GM18499 (cell line): Measurements from ENCODE around the gene TTI1.
"Not testable (repeated sequence)": the region's sequence is repeated elsewhere in the genome, so short reads cannot be mapped to it uniquely, and the experiment has no call there.

Experiments
- ATAC-seq: cut with Tn5 transposase; IDR thresholded peaks from one replicate; pipeline ENCODE4 v1.9.1; 2021; ENCODE audit warnings: moderate number of reproducible peaks; ENCODE audit not compliant: insufficient read depth, unreplicated experiment

The TTI1 gene

DNA sequence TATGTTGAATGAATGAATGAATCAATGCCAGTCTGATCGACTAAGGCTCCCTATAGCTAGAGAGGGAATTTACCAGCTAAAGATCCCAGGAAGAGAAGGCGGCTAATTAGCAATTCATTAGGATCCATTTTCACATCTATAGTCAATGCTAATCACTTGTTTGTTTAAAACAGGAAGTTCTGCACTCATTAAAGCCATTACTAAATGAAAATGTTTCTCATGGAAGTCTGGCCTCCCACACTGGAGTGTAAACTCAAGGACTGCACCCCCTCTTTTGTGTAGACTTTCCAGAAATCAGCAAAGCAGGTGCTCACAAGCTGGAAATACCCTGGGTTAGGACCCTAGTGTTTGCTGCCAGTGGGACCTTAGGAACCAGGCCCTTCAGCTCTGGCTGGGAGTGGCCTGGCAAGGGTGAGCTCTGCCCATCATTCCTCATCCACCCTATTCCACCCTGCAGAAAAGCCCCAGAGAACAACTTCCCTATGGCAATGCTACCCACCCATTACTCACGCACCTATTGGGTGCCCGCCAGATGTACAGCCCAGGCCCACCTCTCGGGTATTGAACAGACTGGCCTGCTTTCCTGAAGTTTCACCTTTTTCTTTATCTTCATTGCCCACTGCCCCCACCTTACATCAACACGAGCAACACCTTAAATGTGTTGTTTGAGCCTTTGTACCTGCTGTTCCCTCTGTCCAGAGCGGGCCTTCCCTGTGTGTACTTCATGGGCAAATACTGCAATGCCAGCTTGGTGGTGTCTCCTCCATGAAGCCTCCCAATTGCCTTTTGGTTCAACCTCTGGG lies 60.8 kb downstream of the TTI1 start:
- ATAC-seq = no peak

DNA sequence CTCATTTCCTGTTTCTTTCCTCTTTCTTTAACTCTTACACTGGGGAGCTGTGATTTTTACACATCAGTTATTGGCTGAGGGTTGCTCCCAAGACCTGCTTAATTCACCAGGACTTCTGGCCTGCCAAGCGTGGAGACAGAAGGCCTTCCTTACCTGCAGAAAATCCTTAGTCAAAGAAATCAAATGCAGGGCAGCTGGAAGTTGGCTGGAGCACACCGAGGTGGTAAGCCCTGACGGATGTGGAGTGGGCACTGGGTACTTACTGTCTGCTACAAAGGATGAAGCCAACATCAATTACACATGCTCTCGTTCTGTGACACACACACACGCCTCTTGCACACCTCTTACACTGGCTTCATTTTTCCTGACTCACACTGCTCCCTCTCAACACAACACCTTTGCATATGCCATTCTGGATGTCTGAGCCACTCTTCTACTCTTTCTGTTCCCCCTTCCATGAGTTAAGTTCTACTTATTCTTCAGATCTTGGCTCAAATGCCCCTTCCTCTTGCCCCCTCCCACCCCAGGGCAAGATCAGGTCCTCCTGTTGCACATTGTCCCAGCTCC lies 61.6 kb downstream of the TTI1 start:
- ATAC-seq = no peak

DNA sequence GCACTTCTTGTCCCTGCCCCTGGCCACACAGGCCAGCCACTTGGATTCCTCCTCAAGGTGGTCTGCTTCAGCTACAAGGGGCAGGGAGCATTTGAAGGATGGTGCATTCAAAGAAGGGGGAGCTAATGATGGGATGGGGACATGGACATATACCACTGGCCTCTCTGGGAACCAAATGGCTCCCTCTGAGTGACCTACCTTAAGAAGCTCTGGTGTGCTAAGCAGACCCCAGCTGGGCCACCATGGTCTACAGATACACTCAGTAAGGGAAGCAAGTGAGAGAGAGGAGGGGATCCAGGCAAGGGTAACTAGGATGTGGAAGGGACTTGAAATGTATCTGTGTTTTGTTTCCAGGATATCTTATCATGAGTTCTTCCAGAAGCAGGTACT lies 62.4 kb downstream of the TTI1 start:
- ATAC-seq = no peak

DNA sequence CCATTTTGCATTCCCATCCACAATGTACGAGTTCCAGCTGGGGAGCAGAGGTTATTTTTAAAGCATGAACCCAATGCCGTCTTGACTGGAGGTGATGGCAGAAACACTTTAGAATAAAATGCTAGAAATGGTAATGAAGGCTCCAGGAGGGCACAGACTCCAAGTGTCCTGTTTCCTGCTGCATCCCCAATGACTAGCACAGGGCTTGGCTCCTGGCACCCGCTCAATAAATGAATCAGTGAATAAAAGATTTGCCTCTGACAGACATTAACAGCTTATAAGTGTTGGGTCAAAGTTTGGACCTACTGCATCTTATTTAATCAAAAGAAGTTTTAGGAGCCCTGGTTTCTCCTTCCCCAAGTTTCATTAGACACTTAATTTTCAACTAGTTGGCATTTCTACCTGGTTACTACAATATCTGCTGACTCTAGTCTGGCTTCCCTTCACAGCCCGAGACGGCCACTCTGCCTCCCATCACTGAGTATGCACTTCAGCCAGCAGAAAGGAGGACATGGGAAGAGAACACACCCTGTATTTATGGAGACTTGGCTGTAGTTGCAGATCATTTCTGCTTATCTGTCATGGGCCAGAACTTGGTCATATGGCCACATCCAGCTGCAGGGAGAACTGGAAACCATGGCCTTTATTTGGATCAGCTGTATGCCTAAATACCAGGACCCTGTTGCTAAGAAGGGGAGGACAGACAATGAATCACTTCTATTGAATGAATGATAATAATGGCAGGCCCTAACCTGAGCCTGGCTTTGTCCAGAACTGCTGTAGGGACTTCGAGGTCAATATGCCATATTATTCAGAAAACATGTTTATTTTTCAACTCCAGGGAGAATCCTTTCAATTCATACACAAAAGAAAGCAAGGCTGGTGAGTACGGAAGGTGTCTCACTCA lies 63.1 kb downstream of the TTI1 start:
- no peak for ATAC-seq

DNA sequence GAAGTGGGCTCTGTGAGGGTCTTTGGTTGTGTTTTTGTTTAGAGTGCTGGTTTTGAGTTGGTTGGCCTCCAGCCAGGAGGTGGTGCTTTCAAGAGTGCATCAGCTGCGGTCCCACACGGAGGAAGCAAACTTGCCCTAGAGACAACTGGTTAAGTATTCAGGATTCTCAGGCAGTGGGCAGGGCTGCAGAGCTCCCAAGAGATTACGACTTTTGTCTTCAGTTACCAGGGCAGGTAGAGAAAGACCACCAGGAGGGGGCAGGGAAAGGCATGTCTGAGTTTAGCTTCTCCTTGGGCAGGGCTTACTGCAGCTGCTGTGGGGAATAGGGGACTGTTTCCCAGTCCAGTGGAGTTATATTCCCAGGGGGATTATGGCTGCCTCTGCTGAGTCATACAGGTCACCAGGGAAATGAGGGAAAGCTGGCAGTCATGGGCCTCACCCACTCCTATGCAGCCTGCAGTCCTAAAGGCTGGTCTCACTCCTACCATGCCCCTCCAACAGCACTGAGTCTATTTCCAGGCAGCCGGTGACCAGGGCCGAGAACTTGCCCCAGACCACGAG lies 64.3 kb downstream of the TTI1 start:
- no peak for ATAC-seq

DNA sequence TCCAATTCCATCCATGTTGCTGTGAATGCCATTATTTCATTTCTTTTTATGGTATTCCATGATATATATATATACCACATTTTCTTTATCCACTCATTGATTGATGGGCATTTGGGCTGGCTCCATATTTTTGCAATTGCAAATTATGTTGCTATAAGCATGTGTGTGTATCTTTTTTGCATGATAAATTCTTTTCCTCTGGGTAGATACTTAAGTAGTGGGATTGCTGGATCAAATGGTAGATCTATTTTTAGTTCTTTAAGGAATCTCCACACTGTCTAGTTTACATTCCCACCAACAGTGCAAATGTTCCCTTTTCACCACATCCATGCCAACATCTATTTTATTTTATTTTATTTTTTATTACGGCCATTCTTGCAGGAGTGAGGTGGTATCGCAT lies 69.8 kb downstream of the TTI1 start:
- not testable (repeated sequence) for ATAC-seq

DNA sequence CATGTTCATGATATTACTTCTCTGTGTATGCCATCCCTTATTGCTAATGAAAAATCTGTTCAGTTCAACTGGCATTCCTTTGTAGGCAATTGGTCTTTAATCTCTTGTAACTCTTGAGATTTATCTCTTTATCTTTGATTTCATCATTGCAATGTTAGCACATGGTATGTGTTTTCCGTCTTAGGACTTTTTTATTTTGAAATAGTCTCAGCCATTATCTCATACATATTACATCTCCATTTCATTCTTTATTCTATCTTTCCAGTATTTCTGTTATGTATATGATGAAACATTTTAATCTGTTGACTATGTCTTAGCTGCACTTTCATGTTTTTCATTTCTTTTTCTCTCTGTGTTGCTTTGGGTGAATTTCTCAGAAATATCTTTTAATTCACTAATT lies 72.2 kb downstream of the TTI1 start:
- no peak for ATAC-seq

DNA sequence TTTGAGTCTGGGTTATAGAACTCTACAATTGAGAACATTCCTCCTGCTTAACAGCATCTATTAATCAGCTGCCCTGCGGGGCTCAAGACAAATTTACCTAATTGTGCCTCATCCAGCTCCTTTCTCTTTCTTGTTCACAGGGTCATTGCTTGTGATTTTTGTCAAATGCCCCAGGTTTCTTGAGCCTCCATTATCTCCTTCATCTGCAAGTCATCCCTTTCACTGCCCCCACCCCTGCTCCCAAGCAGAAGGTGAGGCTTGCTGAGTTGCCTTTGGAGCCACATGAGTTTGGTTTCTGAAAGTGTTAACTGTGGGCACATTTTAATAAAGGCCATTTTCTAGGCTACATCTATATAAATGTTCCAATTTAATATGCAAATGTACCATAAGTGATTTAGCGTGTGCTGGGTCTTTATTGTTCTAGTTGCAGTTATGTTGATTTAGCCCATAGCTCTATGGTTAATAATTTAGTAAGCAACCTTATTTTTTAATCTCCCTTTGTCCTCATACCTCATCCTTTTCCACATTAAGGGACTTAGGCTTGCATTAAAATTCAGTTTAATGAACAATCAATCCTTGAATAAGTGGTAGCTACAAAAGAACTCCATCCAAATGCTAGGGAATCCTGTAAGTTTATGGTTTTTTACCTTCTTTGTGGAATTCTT lies 74.3 kb downstream of the TTI1 start:
- no peak for ATAC-seq

DNA sequence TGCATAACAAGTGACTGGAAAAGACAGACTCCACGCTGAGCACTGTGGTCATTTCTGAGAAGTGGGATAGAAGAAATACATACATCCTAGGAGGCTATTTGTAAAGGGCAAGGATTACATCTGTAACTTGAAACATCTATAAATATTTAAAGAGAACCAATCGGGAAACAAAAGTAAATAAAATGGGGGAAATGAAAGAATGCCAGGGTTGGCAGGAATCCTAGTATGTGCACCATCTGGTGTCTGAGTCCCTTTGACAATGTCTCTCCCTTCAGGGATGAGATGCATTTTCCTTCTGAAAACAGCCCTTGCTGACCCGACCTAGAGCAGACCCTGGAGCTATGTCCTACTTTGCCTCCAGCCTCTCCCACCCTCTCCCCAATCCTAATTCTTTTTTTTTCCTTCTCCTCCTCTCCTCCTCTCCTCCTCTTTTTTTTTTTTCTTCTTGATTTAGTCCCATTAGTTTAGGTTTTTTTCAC lies 77.1 kb downstream of the TTI1 start:
- no peak for ATAC-seq

DNA sequence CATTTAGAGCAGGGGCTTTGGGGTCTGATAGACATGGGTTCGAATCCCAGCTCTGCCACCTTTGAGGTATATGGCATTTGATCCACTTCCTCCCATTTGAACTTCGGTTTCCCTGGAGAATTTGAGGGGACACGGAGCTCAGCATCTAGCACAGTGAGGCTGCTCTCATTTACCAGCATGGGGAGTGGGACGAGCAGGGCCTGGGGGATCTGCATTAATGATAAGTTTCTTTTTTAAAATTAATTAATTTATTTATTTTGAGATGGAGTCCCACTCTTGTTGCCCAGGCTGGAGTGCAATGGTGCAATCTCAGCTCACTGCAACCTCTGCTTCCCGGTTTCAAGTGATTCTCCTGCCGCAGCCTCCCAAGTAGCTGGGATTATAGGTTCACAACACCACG lies 77.7 kb downstream of the TTI1 start:
- no peak for ATAC-seq

DNA sequence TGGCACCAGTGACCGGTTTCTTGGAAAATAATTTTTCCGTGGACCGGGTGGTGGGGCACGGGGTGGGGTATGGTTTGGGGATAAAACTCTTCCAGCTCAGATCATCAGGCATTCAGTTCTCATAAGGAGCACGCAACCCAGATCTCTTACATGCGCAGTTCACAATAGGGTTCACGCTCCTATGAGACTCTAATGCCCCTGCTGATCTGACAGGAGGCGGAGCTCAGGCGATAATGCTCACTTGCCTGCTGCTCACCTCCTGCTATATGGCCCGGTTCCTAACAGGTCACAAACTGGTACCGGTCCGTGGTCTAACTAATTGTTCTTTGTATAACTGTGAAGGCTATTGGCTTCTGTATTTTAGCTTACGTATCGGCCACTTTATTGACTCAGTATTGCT lies 78.6 kb downstream of the TTI1 start:
- ATAC-seq = no peak

DNA sequence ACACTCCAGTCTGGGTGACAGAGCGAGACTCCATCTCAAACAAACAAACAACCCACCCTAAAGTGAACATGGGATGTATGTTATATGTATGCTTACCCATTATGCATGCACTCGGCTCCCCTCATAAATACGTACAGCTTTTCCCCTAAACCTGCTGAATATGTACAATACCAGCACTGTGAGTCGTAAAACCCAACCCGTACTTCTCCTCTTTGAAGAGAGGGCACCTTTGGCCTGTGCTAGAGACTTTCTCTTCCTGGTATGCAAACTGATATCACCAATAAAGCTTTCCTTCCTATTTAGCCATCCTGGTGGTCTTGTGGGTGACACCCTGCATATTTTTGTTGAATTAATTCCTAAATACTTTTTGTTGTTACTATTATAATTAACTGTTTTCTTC lies 79.1 kb downstream of the TTI1 start:
- no peak for ATAC-seq

DNA sequence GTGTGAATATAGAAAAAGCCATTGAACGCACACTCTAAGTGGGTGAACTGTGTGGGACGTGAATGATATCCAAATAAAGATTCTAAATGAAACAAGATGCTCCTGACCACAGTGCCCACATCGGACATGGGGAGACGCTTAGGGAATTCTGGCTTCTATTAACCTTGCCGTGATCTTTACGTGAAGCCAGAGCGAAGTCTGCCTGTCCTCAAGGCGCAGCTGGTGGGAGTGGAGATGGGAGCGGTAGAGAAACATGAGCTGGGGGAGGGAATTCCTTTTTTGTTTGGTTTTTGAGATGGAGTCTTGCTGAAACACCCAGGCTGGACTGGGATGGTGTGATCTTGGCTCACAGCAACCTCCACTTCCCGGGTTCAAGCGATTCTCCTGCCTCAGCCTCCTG lies 84.3 kb downstream of the TTI1 start:
- no peak for ATAC-seq

DNA sequence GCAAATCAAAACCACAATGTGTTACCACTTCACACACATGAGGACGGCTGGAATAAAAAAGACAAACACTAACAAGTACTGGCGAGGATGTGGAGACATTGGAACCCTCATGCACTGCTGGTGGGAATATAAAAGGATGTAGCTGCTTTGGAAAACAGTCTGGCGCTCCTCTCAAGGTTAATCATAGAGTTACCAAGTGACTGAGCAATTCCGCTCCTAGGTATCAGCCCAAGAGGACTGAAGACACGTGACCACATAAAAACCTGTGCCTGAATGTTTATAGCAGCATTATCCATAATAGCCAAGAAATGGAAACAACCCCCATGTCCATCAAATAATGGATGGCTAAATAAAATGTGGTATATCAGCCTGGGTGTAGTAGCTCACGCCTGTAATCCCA lies 85.3 kb downstream of the TTI1 start:
- no peak for ATAC-seq

DNA sequence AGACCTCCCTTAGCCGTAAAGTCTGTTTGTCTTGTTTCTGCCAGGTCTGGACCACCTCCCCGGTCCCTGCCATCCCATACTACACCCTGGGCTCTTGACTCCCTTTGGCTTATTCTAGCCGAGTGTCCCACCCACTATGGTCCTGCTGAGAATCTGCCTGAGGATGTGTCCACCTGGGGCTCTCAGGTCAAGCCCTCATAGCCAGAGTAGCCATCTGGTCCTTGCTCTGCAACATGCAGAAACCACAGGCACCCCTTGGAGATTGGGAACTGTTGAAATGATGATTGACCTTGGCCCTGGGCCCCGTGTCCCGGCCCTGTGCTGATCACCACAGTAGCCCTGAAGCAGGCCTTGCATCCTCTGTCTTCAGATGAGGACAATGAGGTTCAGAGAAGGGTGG lies 86.3 kb downstream of the TTI1 start:
- no peak for ATAC-seq

DNA sequence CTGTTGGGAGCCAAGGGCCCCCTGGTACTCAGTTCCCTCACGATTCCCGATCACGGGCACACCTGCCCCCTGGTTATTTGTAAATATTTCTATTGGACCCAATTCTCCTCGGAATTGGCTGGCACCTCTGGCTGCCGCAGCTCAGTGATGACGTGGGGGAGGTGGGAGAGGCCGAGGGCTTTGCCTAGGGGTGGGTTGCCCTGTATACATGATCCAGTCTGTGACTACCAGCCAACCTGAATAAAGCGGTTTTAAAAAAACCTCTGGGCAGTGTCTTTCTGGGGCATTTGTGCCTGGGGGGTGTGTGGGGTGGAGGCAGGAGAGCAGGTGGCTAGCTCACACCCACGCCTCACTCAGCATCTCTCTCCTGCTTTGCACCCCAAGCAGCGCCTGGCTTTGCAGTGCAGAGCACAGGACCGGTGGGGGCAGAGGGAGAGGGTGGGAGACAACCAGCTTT lies 88.1 kb downstream of the TTI1 start:
- no peak for ATAC-seq

DNA sequence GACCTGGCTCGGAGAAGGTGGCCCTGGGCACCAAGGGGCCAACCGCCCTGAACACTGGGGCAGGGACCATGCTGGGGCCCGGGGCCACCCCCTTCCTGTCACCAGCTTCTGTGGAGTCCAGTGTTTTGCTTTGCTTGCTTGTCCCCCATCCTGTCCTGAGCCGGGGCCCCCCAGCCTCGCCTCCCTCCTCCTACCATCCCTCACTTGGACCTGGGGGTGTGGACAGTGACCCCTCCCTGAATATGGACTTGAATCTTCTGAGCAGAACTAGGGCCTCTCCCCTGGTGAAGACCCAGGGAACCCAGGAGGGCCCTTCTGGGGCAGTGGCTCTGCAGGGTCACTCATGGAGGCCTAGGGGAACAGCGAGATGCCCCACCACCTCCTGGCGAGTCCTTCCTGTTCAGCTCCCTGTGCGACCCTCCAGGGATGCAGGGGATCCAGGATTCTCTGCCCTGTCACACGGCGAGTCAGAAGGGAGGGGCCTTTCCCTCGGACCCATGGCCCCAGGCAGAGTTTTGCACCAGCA lies 88.7 kb downstream of the TTI1 start:
- ATAC-seq = no peak

DNA sequence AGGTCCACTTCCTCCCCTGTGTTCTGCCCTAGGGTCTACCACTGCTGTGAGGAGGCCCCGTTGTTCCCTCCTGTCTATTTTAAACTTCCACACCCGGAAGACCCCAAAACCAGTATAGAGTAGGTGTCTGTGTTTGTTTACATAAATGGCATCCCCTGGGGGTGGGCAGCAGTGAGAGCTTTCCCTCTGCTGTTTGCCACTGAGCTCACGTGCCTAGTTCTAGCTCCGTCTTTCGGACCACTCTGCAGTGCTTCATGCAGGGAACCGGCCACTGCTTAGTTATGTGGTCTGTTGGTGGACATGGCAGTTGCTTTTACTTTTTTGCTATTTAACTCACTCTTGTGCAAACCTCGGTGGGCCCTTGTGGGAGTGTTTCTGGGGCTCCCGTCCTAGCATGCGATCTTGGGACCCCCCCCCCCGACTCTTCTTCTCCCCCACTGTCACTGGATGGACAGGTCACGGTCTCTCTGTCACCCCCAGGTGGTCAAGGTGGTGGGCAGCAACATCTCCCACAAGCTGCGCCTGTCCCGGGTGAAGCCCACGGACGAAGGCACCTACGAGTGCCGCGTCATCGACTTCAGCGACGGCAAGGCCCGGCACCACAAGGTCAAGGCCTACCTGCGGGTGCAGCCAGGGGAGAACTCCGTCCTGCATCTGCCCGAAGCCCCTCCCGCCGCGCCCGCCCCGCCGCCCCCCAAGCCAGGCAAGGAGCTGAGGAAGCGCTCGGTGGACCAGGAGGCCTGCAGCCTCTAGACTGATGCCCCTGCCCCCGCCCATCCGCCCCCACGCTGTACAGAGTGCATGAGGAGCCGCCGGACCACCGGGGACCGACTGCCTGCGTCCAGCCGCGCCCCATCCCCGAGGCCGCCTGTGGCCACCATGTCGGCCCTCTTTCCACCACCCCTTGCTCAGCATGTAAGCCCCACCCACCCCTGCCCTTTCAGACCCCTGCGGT lies 89.5 kb downstream of the TTI1 start:
- ATAC-seq = no peak

DNA sequence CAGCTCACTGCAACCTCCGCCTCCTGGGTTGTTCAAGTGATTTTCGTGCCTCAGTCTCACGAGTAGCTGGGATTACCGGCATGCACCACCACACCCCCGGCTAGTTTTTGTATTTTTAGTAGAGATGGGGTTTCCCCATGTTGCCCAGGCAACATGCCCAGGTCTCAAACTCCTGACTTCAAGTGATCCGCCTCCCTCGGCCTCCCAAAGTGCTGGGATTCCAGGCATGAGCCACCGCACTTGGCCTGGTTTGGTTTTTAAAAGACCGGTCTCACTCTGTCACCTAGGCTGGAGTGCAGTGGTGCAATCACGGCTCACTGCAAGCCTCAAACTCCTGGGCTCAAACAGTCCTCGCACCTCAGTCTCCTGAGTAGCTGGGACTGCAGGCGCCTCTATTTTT lies 90.2 kb downstream of the TTI1 start:
- ATAC-seq = no peak
